ENCODE results near the gene SLC29A3.

- TF ChIP-seq CTCF (conservative IDR thresholded peaks at IDR 0.05; ENCODE audit: low read depth, low read length) (no peak), EZH2phosphoT487 (IDR thresholded peaks at IDR 0.05; ENCODE audit: borderline replicate concordance, low read length) (no peak)
Observed at GRCh38 chr10:71389768-71390460, 70.9 kb downstream of the SLC29A3 start.
